HG02970 (cell line): ENCODE measurements around the gene ANKHD1.

ENCODE experiments used
- ATAC-seq: cut with Tn5 transposase; IDR thresholded peaks from one replicate; pipeline ENCODE4 v1.9.1; 2021; ENCODE audit warnings: mild to moderate bottlenecking, moderate library complexity, moderate number of reproducible peaks; ENCODE audit not compliant: unreplicated experiment, low FRiP score

Gene ANKHD1

GRCh38 chr5:140557136-140557805 is 155.6 kb downstream of the ANKHD1 start, which contains the start of gene SRA1:
TSS of gene SRA1 (minus strand) at chr5:140557473. CDS start at chr5:140557452, 21 bp downstream.
- ATAC-seq, result peak; percentile 94

GRCh38 chr5:140557965-140558364 is 156.3 kb downstream of the ANKHD1 start:
- ATAC-seq, result no peak

DNA sequence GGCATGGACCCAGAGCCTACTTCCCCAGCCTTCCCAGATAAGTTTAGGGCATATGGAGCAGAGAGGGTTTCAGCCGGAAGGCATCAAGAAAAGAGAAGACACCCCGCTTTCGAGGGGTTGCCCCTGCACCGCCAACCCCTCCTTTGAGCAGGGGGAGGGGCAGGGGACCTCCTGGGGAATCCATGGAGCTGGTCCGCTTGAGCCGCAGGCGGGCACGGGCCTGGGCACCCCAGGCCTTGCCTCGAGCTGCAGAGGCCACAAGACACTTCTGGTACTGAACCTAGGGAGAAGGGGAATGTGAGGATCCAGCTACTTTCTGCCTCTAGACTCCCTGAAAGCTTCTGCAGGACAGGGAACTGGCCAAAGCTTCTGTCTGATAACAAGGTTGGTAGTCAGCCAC is 156.9 kb downstream of the ANKHD1 start:
- ATAC-seq, result no peak

DNA sequence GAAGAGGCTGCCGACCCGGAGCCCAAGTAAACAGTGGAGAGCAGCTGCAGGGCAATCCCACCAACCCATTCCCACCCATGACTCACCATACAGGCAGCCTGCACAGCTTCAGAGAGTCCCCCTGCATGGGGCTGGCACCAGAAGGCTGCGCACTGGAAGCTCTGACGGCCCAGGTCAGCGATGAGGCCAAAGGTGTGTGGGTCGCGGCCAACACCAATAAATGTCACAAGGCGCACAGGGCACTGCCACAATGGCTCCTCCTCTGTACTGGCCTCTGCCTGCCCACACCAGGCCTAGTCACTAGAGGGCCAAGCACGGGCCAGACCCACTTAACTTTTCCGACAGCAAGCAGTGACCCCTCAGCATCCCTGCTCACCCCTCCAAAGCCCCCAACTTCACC is 158.6 kb downstream of the ANKHD1 start:
- ATAC-seq, result no peak

DNA sequence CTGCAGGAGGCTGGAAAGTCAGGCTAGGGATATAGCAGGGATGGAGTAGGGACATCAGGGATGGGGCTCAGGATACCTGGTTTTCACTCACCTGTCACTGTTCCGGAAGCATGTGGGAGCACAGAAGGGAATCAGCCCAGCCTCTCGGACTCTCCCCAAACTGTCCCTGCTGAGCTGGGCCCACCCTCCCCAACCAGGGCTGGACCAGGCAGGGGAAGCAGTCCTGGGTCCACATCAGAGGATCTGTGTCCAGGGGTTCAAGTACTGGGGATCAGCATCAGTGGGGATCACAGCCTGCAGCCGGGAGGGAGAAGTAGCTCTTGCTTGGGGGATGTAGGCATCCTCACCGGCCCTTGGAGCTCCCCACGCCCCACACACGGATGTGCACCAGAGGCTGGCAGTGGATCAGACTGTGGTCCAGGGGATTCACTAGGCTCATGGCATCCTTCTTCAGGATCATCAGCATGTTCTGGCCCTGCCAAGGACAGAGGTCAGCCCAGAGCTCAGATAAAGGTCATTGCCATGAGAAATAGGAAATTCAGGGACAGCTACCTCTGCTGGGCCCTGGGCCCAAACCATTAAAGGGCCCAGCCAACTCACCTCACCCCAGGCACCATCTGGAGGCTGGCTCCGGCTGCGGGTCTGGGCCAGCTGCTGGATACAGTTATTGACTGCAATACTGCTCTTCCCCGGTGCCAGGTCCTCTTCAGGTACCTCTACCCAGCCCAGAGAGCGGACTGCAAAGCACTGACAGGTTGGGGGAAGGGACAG is 160.3 kb downstream of the ANKHD1 start:
- ATAC-seq, result no peak

- no peak for ATAC-seq
These were observed 162.0 kb downstream of the ANKHD1 start for GRCh38 chr5:140563596-140563995.

DNA sequence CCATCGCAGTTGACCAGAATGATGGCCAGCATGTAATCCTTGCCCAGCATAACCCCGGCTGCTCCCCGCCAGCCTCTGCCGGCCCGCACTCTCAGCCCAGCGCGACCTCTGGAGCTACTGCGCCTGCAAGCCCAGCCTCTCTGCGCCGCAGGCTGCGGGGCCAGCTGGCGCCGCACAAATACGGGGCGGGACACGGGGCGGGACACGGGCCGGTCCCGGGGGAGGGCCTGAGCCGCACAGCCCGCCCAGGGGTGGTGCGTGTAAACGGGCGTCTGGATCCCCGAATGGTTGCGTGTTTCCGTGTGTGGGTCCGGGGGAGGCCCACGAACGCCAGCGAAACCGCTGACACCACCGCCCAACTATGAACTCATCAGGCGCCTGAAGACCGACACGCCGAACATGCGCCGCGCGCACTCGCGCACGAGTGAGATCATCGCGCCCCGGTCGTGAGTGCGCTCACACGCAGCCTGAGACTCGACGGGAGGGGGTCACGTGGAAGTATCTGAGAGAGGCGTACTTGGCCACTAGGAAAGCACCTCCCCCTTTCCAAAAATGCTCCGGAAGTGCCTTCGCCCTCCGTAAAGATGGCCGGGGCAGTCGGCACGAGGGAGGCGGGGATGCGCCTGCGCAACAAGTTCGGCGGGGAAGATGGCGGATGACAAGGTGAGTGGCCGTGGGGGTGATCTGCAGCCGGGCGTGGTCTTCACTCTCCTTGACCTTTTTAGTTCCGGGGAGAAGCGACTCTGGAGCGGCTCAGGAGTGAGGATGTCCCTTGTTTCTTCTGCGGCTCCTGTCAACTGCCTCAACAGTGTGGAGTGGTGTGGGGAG is 162.8 kb downstream of the ANKHD1 start, which contains the start of the genes APBB3 and SLC35A4:
Gene APBB3 (minus strand): TSS at position 403 of the 828 bp plus-strand sequence. CDS start 353 bp downstream, at position 50.
Gene SLC35A4 (plus strand): TSS at position 633 of the 828 bp plus-strand sequence. CDS start 2,342 bp downstream, outside the sequence.
- peak; percentile 88 for ATAC-seq

DNA sequence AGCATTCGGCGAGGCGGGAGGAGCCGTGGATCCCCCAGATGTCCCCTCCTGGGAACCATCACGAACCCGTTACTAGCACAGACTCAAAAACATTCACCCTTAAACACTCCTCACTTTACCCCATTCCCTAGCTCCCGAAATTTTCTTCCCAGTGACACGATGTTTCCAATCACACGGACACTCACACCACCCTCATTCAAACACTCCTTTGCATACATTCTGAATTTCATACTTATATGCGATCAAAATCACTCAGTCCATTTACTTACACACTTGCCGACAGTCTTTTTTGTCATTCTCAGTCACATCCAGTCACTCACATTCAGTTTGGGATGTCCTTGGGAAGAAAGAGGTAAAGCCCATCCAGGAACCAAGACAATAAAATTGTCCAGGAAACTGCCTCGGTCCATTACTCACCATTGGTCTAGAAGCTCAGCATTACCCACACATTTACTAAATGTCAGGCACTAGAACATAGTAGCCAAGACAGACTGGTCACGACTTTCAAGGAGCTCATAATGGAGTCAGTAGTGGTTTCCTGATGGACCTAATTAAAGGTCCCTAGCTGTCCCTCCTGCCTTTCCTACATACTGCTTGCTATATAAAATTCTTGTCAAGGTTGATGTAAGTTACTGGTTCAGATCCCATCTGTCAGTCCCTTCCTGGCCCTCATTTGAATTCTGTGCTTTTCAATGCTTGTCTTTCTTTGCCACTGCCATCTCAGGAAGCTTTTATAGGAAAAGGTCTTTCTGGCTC is 163.6 kb downstream of the ANKHD1 start:
- no peak for ATAC-seq

GRCh38 chr5:140565780-140566095 is 164.1 kb downstream of the ANKHD1 start:
- no peak for ATAC-seq

DNA sequence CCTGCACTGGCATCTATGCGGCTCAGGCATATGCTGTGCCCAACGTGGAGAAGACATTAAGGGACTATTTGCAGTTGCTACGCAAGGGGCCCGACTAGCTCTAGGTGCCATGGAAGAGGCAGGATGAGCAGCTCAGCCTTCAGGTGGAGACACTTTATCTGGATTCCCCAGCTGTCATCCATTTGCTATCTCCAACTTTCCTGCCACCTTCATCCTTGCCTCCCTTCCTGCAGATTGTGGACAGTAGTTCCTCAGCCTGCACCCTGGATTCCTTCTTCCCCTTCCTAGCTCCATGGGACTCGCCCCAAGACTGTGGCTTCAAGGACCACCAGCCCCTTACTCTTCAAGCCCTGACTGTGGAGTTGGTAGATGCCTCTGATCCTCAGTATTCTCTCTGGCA is 165.0 kb downstream of the ANKHD1 start:
- ATAC-seq, result no peak

- ATAC-seq, result no peak
These were observed 165.6 kb downstream of the ANKHD1 start for GRCh38 chr5:140567136-140567818.

- no peak for ATAC-seq
These were observed 166.2 kb downstream of the ANKHD1 start for GRCh38 chr5:140567871-140568270.

DNA sequence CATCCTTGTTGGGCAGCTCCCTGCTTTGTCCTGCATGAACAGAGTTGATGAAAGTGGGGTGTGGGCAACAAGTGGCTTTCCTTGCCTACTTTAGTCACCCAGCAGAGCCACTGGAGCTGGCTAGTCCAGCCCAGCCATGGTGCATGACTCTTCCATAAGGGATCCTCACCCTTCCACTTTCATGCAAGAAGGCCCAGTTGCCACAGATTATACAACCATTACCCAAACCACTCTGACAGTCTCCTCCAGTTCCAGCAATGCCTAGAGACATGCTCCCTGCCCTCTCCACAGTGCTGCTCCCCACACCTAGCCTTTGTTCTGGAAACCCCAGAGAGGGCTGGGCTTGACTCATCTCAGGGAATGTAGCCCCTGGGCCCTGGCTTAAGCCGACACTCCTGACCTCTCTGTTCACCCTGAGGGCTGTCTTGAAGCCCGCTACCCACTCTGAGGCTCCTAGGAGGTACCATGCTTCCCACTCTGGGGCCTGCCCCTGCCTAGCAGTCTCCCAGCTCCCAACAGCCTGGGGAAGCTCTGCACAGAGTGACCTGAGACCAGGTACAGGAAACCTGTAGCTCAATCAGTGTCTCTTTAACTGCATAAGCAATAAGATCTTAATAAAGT is 166.9 kb downstream of the ANKHD1 start:
- no peak for ATAC-seq

DNA sequence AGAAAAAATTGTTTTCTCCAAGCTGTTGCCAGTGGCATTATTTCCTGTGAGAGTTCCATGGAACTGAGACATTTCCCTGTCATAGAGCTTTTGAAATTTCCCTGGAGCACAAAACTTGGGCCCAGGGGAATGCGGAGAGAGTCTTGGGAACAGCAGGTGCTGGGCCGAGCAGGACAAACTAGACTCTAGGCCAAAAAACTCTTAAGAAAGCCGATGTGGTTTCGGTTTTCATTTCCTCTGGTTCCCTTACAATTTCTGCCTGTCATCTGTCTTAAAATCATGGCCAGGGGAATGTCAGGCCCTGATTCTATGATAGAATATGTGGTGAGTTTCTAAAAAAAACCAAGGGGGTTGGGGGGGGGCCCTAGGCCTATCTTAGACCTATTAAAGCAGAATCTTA is 167.6 kb downstream of the ANKHD1 start:
- no peak for ATAC-seq

GRCh38 chr5:140570058-140570457 is 168.4 kb downstream of the ANKHD1 start:
- no peak for ATAC-seq

- ATAC-seq, result no peak
These were observed 168.9 kb downstream of the ANKHD1 start for GRCh38 chr5:140570488-140570887.

- ATAC-seq, result no peak
These were observed 169.5 kb downstream of the ANKHD1 start for GRCh38 chr5:140571105-140571504.

- no peak for ATAC-seq
These were observed 172.1 kb downstream of the ANKHD1 start for GRCh38 chr5:140573683-140574082.

DNA sequence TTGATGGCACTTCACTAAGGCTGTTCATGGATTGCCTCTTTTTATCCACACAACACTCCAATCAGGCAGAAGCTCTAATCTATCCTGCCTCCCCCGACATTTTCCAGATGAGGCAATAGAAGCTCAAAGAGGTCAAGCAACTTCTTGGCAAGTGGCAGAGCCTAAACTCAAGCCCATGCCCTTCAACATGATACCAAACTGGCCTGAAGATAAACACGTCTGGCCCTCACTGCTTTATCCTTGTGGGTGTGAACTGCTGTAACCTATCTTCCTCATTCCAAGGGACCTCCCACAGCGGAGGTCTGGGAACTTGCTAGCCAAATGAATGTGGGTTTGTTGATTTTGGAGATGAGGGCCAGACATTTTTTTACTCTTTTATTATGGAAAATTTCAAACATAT is 172.5 kb downstream of the ANKHD1 start:
- ATAC-seq, result no peak
